Gastrocnemius medialis (tissue), 4 donors: ENCODE results near the gene CD52.

ENCODE experiments used
- CTCF ChIP-seq, 5 experiments: fragments of 450-650 bp in 3 of 5; fragments of 200-600 bp in 2 of 5; sonication (generic) in 2 of 5; IDR thresholded peaks in 4 of 5; conservative IDR thresholded peaks in 1 of 5; 1 replicate in 4 of 5; 2 replicates in 1 of 5; pipeline ENCODE4 v1.5.1; 2016 to 2019; ENCODE audit warnings: antibody characterized with exemption in 5 of 5, mild to moderate bottlenecking in 3 of 5, moderate library complexity in 3 of 5
- POLR2A ChIP-seq, 2 donors: fragments of 450-650 bp; IDR thresholded peaks; one replicate each; pipeline ENCODE4 v1.6.1; 2017; ENCODE audit warnings: antibody characterized with exemption in 2 of 2, mild to moderate bottlenecking in 2 of 2, moderate library complexity in 2 of 2

- TF ChIP-seq CTCF (IDR thresholded peaks at IDR 0.05 in 4 of 5, conservative IDR thresholded peaks at IDR 0.05 in 1 of 5): no peak
- TF ChIP-seq POLR2A (IDR thresholded peaks at IDR 0.05): no peak
Observed at GRCh38 chr1:26302733-26303405, 14.9 kb upstream of the CD52 start.
